GM21447 (cell line): ENCODE results near the gene PAPPA2.

Experiments
- ATAC-seq: cut with Tn5 transposase; IDR thresholded peaks from one replicate; pipeline ENCODE4 v1.9.1; 2021; ENCODE audit not compliant: unreplicated experiment

The PAPPA2 gene

GRCh38 chr1:176847052-176847451 is 384.1 kb downstream of the PAPPA2 start:
- ATAC-seq: no peak

- ATAC-seq: no peak
These were observed 386.3 kb downstream of the PAPPA2 start for GRCh38 chr1:176849281-176849680.

- no peak for ATAC-seq
These were observed 387.9 kb downstream of the PAPPA2 start for GRCh38 chr1:176850871-176851270.

DNA sequence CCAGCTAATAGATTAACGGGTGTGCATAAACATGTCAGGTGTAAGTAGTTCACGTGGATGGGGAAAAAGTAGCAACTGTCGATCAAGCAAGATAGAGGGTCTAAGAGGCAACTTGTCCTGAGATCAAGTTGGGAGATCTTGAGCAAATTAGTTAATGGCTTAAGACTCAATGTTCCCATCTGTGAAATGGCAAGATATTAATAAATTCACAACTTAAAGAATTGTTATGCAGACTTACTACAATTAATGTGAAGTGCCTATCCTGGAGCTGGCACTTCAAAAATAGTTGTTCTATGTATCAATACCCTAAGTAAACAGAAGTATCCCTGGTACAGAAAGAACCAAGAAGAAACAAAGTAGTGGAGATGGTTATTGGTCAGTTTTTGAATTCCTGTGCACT is 389.1 kb downstream of the PAPPA2 start:
- no peak for ATAC-seq

- no peak for ATAC-seq
These were observed 390.5 kb downstream of the PAPPA2 start for GRCh38 chr1:176853503-176853902.

DNA sequence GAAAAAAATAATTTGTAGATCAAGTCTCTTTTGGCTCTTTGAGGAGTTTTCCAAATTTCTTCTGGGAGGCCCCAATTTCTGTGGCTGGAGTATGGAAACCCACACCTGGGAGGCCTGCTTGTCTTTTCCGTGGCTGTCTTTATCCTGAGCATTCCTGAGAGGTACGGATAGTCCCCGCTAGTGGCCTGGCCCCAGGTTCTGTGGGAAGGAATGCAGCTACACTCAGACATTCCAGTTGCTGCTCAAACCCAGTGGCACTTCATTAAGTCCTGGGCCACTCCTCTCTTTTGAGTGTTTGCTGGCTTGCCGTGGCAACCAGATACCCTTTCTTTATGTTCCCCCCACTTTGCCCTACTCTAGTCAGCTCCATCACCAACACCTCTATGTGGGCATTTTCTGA is 391.1 kb downstream of the PAPPA2 start:
- ATAC-seq: no peak

DNA sequence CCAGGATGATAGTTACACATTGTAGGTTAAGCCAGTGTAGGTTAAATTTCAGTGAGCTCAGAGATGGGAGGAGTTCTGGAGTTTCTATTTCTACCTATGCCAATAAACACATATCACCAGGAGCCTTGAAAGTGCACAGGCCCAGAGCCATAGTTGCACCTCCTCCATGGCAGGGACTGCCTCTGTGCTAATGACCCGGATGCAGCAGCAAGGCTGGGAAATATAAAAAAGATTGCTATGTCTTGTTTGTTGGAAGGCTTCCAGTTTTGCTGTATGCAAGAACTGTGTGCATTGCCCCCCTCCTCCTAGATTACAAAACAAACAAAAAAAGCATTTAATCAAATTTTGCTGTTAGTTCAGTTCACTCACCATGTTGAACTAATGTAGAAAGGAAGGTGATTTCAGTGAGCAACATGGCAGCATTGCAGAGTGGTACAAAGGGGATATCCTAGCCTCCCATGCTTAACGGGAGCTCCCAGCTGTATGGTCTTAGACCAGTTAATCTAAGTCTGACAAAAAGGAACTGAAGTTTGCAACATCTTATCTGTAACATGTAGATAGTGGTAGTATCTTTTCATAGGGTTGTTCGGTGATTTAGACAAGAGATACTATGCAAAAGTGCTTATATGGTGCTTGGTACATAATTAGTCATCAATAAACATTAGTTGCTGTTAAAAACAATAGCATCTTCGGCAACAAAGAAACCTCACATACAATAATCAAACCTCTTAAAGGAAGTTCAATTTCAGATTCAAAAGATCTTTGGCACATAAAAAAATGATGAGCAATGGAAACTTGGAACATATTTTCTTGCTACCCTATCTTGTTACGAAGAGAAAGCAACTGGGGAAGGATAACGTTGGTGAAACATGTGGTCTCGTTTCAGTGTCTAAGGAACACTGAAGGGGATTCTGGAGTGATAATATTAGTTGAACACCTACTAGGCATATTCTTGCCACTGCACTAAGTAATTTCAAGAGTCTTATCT is 392.1 kb downstream of the PAPPA2 start:
- no peak for ATAC-seq

DNA sequence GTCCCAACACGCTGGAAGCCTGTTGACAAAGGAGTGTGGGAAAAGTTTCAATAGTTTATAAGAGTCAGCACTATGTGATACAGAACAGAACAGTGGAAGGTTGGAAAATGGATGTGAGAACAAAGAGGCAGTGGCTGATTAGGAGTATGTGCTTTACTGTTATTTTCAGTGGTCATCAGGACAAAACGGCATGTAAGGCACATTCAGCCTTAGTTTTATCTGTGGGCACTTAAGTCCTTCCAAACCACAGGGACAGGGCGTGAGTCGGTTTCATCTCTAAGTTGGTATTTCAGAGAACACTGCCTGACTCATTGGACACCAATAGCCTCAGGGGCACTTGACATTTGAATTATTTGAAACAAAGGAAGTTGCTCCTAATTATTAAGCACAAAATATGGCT is 394.7 kb downstream of the PAPPA2 start:
- no peak for ATAC-seq

GRCh38 chr1:176858433-176858916 is 395.5 kb downstream of the PAPPA2 start:
- no peak for ATAC-seq

GRCh38 chr1:176863613-176864012 is 400.6 kb downstream of the PAPPA2 start:
- no peak for ATAC-seq

DNA sequence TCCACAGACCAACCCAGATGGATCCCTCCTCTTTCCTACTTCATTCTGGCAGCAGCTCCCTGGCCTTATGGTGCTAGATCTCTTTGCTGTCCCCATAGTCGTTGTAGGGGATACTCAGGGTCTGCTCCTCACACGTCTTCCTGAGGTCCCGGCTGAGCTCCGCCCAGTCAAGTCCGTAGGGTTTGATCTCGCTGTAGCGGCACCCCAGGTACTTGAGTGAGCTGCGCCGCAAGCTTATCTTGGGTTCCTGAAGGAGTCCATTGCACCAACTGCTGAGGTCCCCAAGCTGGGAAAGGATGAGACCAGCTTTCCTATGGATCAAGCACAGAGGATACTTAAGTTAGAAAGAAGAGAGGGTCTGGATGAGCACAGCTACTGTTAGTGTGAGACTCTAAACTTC is 401.2 kb downstream of the PAPPA2 start:
- no peak for ATAC-seq

- no peak for ATAC-seq
These were observed 403.2 kb downstream of the PAPPA2 start for GRCh38 chr1:176866011-176866714.

DNA sequence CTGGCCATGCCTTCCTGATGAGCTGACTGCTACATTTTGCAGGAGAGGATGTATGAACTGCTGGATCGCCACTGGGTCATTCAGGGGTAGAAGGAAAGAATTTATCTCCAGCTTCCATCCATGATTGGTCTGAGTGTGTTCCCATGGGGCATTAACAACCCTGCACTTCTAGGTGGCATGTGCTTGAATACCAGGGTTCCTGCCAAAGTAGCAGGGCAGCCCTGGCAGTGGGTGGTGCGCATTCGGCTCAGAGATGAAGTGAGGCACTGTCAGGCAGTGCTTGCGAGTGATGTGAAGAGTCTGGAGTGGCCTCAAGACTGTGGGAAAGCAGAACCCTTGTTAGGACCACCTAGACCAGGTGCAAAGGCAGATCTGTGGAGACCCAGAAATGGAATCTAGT is 406.6 kb downstream of the PAPPA2 start:
- no peak for ATAC-seq

GRCh38 chr1:176876966-176877515 is 414.1 kb downstream of the PAPPA2 start:
- no peak for ATAC-seq

DNA sequence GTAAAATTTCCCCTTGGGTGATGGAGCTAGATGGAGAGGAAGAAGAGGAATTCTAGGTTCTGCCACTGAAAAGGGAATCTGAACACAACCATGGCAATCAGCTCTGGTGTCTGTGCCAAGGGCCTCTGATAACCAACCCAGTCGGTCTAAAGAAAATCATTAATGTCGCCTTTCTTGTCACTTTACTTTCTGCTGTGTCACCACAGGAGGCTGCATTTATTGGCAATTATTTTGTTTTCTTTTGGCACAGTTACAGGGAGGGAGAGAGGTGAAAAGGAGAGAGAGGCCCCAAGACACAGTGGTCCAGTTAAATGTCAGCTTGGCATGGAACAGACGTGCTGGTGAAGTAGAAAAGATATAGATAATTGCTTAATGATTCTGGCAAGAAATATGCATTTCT is 414.6 kb downstream of the PAPPA2 start:
- no peak for ATAC-seq

- no peak for ATAC-seq
These were observed 416.0 kb downstream of the PAPPA2 start for GRCh38 chr1:176878750-176879536.

GRCh38 chr1:176879784-176880620 is 417.0 kb downstream of the PAPPA2 start:
- no peak for ATAC-seq

DNA sequence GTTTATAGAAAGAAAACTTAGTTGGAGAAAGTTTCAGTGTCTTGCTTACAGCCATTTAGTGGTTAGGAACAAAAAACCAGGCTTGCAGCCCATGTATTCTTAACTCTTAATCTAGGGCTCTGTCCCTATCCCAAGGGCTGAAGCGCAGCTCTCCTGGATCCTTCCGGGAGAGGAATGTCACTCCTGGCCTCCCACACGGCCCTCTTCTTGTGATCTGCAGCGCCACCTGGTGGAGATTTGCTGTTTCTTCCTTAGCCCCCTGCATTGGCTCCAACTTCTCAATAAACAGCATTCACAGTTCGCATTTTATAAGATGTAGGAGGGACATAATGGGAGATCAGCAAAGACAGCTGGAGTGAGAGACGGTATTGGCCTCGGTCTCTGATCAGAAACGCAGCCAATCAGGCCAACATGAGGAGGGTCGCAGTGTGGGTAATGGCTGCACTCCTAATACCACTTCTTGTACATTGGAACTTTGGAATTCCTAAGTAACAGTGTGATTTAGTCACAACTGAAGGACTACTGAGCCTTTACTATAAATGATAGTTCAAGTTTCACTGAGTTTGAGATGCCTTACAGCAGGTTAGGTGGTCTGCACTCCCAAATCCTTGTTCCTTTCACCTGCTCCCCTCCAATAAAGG is 418.1 kb downstream of the PAPPA2 start:
- ATAC-seq: peak; percentile 55

- no peak for ATAC-seq
These were observed 421.3 kb downstream of the PAPPA2 start for GRCh38 chr1:176884286-176884685.
